ENCODE data around the gene AGFG2. TPM values are rescaled to one million over a fixed set of nuclear protein-coding genes. Genes with fewer than 3 reads are reported as not detected.
"Not testable (repeated sequence)": the region's sequence is repeated elsewhere in the genome, so short reads cannot be mapped to it uniquely, and the experiment has no call there.

AGFG2 gene
- total RNA-seq, 1 donor from 2014 or later: 1.3 TPM

DNA sequence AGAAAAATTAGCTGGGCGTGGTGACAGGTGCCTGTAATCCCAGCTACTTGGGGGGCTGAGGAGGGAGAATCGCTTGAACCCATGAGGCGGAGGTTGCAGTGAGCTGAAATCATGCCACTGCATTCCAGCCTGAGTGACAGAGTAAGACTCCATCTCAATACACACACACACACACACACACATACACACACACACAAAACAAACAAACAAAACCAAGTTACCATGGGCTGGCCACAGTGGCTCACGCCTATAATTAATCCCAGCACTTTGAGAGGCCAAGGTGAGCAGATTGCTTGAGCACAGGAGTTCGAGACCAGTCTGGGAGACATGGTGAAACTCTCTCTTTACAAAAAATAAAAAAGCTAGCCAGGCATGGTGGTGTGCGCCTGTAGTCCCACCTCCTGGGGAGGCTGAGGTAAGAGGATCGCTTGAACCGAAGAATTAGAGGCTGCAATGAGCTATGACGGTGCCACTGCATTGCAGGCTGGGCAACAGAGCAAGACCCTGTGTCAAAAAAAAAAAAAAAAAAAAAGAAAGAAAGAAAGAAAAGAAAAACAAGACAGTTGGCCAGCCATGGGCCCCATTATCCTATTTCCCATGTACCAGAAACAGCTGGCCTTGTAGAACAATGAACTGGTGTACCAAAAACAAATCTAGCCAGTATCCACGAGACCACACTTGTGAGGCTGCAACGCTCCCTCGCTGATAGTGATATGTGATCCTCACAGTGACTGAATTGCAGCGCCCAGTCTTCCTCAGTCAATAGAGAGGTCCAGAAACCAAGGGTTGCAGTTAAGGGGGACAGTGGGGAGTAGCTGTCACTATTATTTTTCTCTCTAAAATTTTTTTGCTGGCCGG lies 6.6 kb upstream of the AGFG2 start:
- no peaks in the 10 kb centered on the region for H3K27me3 ChIP-seq (ENCODE audit: control insufficient read depth, insufficient read depth, low read length)
- H3K36me3 ChIP-seq (ENCODE audit: control insufficient read depth, insufficient read depth, low read length): no peaks in the 10 kb centered on the region
- FAIRE-seq (no peak), DNase-seq (ENCODE audit: low read depth) (no peak)
- TF ChIP-seq, protein P1, sequence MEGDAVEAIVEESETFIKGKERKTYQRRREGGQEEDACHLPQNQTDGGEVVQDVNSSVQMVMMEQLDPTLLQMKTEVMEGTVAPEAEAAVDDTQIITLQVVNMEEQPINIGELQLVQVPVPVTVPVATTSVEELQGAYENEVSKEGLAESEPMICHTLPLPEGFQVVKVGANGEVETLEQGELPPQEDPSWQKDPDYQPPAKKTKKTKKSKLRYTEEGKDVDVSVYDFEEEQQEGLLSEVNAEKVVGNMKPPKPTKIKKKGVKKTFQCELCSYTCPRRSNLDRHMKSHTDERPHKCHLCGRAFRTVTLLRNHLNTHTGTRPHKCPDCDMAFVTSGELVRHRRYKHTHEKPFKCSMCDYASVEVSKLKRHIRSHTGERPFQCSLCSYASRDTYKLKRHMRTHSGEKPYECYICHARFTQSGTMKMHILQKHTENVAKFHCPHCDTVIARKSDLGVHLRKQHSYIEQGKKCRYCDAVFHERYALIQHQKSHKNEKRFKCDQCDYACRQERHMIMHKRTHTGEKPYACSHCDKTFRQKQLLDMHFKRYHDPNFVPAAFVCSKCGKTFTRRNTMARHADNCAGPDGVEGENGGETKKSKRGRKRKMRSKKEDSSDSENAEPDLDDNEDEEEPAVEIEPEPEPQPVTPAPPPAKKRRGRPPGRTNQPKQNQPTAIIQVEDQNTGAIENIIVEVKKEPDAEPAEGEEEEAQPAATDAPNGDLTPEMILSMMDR (IDR thresholded peaks at IDR 0.05; ENCODE audit: insufficient read depth, low read length, severe bottlenecking): no peak
- H3K4me3 ChIP-seq (ENCODE audit: low read depth, low read length): no peak overlapping the region

DNA sequence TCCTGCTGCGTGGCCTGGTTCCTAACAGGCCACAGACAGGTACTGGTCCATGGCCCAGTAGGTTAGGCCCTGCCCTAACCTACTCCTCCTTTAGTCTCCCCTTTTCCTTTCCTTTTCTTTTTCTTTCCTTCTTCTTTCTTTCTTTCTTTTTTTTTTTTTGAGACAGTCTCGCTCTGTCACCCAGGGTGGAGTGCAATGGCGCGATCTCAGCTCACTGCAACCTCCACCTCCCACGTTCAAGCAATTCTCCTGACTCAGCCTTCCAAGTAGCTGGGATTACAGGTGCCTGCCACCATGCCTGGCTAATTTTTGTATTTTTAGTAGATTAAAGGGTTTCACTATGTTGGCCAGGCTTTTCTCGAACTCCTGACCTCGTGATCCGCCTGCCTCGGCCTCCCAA lies 3.0 kb upstream of the AGFG2 start:
- not testable (repeated sequence) for H3K27me3 ChIP-seq (ENCODE audit: control insufficient read depth, insufficient read depth, low read length); DNase-seq (ENCODE audit: low read depth); H3K36me3 ChIP-seq (ENCODE audit: control insufficient read depth, insufficient read depth, low read length); FAIRE-seq; H3K4me3 ChIP-seq (ENCODE audit: low read depth, low read length)

DNA sequence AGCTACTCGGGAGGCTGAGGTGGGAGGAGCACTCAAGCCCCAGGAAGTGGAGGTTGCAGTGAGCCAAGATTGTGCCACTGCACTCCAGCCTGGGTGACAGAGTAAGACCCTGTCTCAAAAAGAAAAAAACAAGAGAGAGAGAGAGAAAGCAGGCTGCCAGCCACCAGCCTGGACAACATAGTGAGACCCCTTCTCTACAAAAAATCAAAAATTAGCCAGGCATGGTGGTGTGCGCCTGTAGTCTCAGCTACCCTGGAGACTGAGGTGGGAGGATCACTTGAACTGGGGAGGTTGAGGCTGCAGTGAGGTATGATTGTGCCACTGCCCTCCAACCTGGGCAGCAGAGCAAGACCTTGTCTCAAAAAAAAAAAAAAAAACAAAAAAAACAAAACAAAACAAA lies 2.3 kb upstream of the AGFG2 start:
- H3K36me3 ChIP-seq (ENCODE audit: control insufficient read depth, insufficient read depth, low read length); FAIRE-seq; DNase-seq (ENCODE audit: low read depth); H3K27me3 ChIP-seq (ENCODE audit: control insufficient read depth, insufficient read depth, low read length); H3K4me3 ChIP-seq (ENCODE audit: low read depth, low read length): not testable (repeated sequence)

DNA sequence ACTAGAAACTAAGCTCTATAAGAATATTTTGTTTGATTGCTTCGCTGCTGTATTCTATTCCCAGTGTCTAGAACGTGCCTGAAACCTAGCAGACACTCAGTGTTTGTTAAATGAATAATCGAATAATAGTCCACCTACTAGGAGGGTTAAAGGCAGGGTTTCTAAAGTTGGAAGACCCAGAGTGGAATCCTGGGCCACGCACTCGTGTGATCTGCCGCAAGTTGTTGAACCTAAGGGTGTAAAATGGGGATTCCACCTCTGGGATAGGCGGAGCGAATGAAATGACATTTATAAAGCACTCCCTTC lies 702 bp upstream of the AGFG2 start:
- DNase-seq (ENCODE audit: low read depth): no peak
- FAIRE-seq: no peak
- Histone ChIP-seq H3K27me3 (ENCODE audit: control insufficient read depth, insufficient read depth, low read length) (no peaks in the 10 kb centered on the region), H3K4me3 (ENCODE audit: low read depth, low read length) (peak overlapping the region; percentile 35), H3K36me3 (ENCODE audit: control insufficient read depth, insufficient read depth, low read length) (no peaks in the 10 kb centered on the region)
- TF ChIP-seq, protein P1 (IDR thresholded peaks at IDR 0.05; ENCODE audit: insufficient read depth, low read length, severe bottlenecking): no peak

DNA sequence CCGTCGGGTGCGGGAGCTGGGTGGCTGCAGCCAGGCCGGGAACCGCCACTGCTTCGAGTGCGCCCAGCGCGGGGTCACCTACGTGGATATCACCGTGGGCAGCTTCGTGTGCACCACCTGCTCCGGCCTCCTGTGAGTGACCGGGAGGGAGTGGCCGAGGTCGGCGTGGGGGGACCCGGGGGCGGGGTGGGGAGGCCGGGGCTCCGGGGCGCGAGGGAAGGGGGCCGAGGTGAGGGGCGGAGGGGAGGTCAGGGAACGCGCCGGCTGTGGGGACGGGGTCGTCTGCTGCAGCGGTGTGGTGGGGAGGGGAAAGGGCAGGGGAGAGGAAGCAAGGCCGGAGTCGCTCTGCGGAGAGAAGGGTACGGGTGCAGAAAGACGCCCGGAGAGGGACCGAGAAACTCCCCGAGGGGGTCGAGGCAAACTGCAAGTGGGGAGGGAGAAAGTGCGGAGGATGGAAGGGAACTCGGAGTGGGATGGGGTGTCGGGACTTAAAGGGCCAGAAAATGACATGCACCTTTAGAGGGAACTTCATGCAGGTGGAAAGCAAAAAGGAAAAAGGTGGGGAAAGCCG lies 518 bp downstream of the AGFG2 start:
- DNase-seq (ENCODE audit: low read depth) (no peak), FAIRE-seq (no peak)
- TF ChIP-seq, protein P1 (IDR thresholded peaks at IDR 0.05; ENCODE audit: insufficient read depth, low read length, severe bottlenecking): no peak
- H3K27me3 ChIP-seq (ENCODE audit: control insufficient read depth, insufficient read depth, low read length): no peaks in the 10 kb centered on the region
- H3K4me3 ChIP-seq (ENCODE audit: low read depth, low read length): peak overlapping the region; percentile 80
- no peaks in the 10 kb centered on the region for H3K36me3 ChIP-seq (ENCODE audit: control insufficient read depth, insufficient read depth, low read length)

DNA sequence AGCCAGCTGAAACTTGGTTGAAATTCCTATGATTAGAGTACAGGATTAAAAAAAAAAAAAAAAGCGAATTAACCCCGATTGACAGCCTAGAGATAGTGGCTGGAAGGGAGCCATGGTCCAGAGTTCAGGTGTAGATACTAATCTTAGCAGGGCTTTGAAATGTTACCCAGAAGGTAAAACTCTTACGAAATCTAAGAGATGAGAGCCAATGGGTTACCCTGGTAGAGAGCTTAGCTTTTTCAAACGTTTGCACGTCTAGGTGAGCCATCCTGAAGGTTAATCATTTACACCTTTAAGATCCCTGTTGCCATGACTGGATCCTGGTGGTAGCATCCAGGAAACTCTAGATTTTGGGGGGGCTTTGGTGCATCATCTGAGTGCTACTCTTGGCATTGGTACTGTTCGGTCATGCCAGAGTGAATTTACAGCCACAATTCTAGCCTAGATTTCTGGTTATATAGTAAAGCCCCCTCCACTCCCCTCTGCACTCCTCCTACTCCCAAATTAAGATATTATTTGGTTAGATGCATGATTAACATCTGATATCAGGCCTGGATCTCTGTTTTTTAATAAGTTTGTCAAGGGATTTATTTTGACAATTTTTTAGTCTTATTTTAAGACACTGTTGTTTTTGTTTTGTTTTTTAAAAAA lies 1.2 kb downstream of the AGFG2 start:
- no peaks in the 10 kb centered on the region for H3K36me3 ChIP-seq (ENCODE audit: control insufficient read depth, insufficient read depth, low read length)
- TF ChIP-seq, protein P1 (IDR thresholded peaks at IDR 0.05; ENCODE audit: insufficient read depth, low read length, severe bottlenecking): no peak
- no peaks in the 10 kb centered on the region for H3K27me3 ChIP-seq (ENCODE audit: control insufficient read depth, insufficient read depth, low read length)
- no peak for FAIRE-seq
- peak overlapping the region; percentile 80 for H3K4me3 ChIP-seq (ENCODE audit: low read depth, low read length)
- DNase-seq (ENCODE audit: low read depth): no peak

DNA sequence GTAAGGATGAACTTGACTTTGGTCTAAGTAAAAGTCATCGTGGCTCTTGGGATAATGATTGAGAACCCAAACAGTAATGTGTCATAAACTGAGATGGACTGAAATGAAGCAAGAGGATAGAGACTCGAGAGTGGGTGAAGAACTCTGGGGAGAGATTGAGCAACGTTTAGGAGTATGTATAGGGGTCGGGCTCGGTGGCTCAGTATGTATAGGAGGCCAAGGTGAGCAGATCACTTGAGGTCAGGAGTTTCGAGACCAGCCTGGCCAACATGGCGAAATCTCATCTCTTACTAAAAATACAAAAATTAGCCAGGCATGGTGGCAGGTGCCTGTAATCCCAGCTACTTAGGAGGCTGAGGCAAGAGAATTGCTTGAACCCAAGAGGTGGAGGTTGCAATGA lies 2.3 kb downstream of the AGFG2 start:
- not testable (repeated sequence) for DNase-seq (ENCODE audit: low read depth); FAIRE-seq; H3K27me3 ChIP-seq (ENCODE audit: control insufficient read depth, insufficient read depth, low read length); H3K36me3 ChIP-seq (ENCODE audit: control insufficient read depth, insufficient read depth, low read length); H3K4me3 ChIP-seq (ENCODE audit: low read depth, low read length)

Measured in bronchial epithelial cell (primary cell).